ENCODE data around the gene FIP1L1. TPM values are rescaled to one million over a fixed set of nuclear protein-coding genes. Genes with fewer than 3 reads are reported as not detected.
"Not testable (repeated sequence)": the region's sequence is repeated elsewhere in the genome, so short reads cannot be mapped to it uniquely, and the experiment has no call there.

Gene FIP1L1
- total RNA-seq, 2 donors from 2014 or later, result 57.5 to 80.7 TPM

DNA sequence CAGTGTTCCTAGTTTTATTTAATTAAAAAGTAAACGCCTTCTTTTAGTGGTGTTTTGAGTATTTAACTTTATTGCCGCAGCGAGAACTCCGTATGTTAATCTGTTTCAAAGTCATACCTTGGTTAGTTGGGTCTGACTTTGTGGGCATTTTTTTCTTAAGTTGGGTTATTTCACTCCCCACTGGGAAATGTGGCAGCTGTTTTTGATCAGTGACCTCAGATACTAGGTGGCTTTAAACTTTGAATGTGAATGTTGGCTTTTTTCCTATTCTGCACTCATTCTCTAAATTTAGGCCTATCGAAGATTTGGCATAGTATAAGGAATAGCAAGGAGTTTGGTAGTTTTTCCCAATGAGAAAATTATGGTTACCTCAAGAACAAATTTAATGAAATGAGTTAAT is 85.9 kb downstream of the FIP1L1 start:
- no peaks in the 10 kb centered on the region for H3K9me3 ChIP-seq (ENCODE audit: control insufficient read depth, low read length, poor library complexity, severe bottlenecking)
- H3K4me1 Mint-ChIP-seq, result no peaks in the 10 kb centered on the region
- no peaks in the 10 kb centered on the region for H3K27me3 Mint-ChIP-seq
- no peak overlapping the region for H3K4me3 Mint-ChIP-seq
- H3K36me3 Mint-ChIP-seq (ENCODE audit: low read depth), result peaks cover 9% of the 10 kb centered on the region
- no peak overlapping the region for H3K27ac Mint-ChIP-seq
- no peak for ATAC-seq
- no peak for DNase-seq

DNA sequence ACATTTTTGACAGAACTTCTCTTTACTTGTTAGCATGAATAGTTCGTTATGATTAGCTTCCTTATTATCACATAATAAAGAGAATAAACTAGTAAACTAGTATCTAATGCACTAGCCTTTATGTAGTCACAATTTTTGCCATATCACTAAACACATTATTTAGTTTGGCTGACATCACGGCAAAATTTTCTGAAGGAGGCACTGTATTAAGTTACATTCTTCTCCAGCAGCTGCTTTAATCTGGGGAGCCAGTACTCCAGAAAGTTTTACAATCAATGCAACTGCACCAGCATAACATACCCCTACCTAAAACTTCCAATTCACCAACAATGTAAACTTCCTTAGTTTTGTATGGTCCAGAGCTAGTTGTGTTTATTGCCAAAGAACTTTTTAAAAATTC is 87.8 kb downstream of the FIP1L1 start:
- ATAC-seq, result no peak
- Mint-ChIP-seq H3K4me3 (no peak overlapping the region), H3K27me3 (no peaks in the 10 kb centered on the region), H3K4me1 (no peaks in the 10 kb centered on the region), H3K36me3 (ENCODE audit: low read depth) (peaks cover 4% of the 10 kb centered on the region), H3K27ac (no peak overlapping the region)
- H3K9me3 ChIP-seq (ENCODE audit: control insufficient read depth, low read length, poor library complexity, severe bottlenecking), result no peaks in the 10 kb centered on the region
- no peak for DNase-seq

DNA sequence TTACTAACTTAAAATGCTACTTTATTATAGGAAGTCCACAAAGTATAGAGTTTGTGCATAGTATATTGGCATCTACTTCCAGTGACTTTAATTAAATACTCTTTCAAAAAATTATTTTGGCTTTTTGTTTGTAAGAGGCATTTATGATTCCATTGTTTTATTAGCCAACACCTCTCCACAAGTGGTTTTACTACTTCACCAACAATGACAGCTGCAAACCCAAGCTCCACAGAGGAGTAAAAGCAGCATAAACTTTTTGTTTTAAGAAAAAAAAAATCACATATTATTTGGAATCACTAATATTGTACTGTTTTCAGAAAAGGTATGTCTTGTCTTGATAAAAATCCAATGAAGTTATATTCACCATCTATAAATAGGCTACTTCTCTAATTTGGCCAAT is 88.5 kb downstream of the FIP1L1 start:
- no peaks in the 10 kb centered on the region for H3K9me3 ChIP-seq (ENCODE audit: control insufficient read depth, low read length, poor library complexity, severe bottlenecking)
- no peak overlapping the region for H3K27ac Mint-ChIP-seq
- H3K4me1 Mint-ChIP-seq, result no peaks in the 10 kb centered on the region
- H3K27me3 Mint-ChIP-seq, result no peaks in the 10 kb centered on the region
- ATAC-seq, result no peak
- peaks cover 4% of the 10 kb centered on the region for H3K36me3 Mint-ChIP-seq (ENCODE audit: low read depth)
- no peak overlapping the region for H3K4me3 Mint-ChIP-seq
- DNase-seq, result no peak

DNA sequence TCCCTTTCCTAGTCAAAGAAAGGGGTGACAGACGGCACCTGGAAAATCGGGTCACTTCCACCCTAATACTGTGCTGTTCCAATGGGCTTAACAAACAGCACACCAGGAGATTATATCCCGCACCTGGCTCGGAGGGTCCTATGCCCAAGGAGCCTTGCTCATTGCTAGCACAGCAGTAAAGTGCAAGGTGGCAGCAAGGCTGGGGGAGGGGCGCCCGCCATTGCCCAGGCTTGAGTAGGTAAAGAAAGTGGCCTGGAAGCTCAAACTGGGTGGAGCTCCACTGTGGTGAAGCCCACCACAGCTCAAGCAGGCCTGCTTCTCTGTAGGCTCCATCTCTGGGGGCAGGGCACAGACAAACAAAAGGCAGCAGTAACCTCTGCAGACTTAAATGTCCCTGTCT is 89.1 kb downstream of the FIP1L1 start:
- not testable (repeated sequence) for H3K36me3 Mint-ChIP-seq (ENCODE audit: low read depth); ATAC-seq; H3K4me1 Mint-ChIP-seq; H3K27me3 Mint-ChIP-seq; DNase-seq; H3K4me3 Mint-ChIP-seq; H3K9me3 ChIP-seq (ENCODE audit: control insufficient read depth, low read length, poor library complexity, severe bottlenecking); H3K27ac Mint-ChIP-seq

DNA sequence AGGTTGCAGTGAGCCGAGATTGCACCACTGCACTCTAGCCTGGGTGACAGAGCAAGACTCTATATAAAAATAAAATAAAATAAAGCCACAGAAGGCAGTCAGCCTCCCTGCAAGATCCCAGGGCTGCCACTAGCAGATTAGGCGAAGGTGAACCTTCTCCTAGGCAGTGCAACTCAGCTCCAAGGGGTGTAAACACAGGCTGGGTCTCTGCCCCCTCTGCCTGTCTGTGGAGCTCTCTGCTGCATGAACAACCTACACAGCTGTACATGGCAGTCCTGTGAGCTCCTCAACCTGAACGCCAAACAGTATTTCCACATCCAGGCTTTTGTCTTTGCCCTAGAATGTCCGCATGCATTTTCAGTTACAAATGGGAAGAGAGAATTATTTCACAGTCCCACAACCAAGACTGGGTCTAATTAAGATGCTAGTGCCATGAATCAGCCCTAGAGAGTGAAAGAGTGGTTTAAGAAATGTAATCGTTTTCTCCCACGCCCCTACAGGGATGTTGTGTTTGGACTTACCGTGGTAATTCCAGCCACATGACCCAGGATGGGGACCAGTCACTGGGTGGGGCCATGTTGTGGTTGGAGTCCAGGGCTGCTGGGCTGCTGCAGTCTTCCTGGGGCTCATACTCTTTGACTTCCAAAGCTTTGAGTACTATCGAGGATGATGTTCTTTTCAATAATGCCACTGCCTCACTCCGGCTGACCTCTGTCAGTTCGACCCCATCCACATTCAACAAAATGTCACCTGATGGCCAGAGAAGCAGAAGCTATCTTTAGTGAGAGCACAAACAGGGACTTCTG is 99.0 kb downstream of the FIP1L1 start:
- Mint-ChIP-seq H3K4me1 (no peaks in the 10 kb centered on the region), H3K27me3 (peaks cover 8% of the 10 kb centered on the region), H3K36me3 (ENCODE audit: low read depth) (peaks cover 3% of the 10 kb centered on the region), H3K27ac (no peak overlapping the region), H3K4me3 (no peak overlapping the region)
- ATAC-seq (no peak), DNase-seq (no peak)
- no peaks in the 10 kb centered on the region for H3K9me3 ChIP-seq (ENCODE audit: control insufficient read depth, low read length, poor library complexity, severe bottlenecking)

DNA sequence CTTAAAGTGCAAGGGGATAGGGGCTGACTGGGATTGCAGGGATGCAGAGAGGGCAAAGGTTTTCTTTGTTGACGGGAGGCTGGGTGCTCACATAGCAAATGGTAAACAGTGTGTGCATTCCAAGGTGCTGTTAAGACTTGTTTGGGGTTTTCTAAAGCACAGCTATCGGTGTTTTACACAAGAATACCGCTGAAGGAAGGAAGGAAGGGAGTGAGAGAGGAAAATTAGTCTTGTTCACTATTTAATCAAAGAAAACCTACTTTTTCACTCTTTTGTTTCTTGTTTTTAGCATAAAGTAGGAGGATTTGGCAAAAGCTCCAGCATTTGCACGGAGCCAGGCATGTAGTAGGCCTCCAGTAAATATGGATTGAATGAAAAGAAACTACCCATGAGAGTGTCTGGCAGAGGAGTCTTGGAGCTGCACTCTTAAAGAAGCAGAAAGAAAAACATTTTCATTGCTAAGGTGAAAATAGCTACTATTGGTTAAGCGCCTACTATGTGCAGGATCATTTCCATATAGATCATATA is 99.7 kb downstream of the FIP1L1 start:
- Mint-ChIP-seq H3K27me3 (peaks cover 15% of the 10 kb centered on the region), H3K4me3 (no peak overlapping the region)

DNA sequence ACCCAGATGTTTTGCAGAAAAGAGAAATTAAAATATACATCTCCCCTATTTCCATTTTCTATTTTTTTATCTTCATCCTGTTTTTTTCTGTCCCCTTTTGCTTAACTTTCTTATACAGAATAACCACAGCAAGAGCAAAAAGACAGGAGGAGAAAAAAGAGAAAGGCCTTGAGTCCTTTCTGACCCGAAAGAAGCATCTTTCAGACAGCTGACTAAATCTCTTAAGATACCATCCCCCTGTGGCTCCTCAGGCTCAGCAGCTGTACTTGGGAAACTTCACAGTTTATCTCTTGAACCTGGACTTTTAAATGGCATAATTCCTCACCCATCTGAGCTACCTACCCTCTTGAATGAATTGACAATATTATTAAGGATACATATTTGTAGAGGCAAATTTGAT is 100.2 kb downstream of the FIP1L1 start:
- H3K36me3 Mint-ChIP-seq (ENCODE audit: low read depth), result peaks cover 1% of the 10 kb centered on the region
- H3K27ac Mint-ChIP-seq, result no peak overlapping the region
- no peaks in the 10 kb centered on the region for H3K9me3 ChIP-seq (ENCODE audit: control insufficient read depth, low read length, poor library complexity, severe bottlenecking)
- no peak overlapping the region for H3K4me3 Mint-ChIP-seq
- H3K4me1 Mint-ChIP-seq, result no peaks in the 10 kb centered on the region
- H3K27me3 Mint-ChIP-seq, result peaks cover 17% of the 10 kb centered on the region
- ATAC-seq, result no peak
- DNase-seq, result no peak

More for the DNA sequence above, 99.7 kb downstream of the FIP1L1 start:
- Mint-ChIP-seq H3K4me1 (no peaks in the 10 kb centered on the region), H3K27ac (no peak overlapping the region), H3K36me3 (ENCODE audit: low read depth) (peaks cover 3% of the 10 kb centered on the region)
- no peaks in the 10 kb centered on the region for H3K9me3 ChIP-seq (ENCODE audit: control insufficient read depth, low read length, poor library complexity, severe bottlenecking)
- ATAC-seq (no peak), DNase-seq (no peak)

DNA sequence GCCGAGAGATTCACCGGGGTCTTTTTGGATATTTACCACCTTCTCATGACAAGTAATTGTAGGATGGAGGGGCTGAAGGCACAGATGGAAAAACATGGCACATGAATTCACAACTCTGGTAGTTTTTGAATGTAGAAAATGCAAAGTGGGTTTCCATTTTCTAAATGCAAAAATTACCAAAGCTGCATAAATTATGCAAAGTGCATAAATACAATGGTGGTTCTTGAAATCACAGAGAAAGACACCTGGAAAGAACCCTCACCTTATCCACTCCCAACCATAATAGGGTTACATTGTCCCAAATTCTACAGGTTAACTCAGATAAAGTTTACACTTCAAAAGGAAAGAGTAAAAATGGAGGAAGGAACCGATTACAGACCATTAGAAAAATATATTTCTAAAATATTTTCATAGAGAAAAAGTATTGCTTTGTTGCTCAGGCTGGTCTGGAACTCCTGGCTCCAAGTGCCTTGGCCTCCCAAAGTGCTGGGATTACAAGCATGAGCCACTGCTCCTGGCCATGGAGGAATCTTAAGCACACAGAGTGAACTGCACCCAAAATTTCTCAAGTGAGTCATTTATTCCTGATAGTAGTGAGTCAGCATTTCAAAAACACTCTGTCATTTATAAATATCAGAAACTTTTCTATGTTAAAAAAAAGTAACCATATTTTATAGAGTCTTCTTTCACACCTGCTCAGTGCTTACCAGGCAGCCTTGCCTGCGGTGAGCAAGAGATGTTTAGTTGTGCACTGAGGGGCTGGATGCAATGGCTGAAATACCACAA is 101.4 kb downstream of the FIP1L1 start:
- H3K36me3 Mint-ChIP-seq (ENCODE audit: low read depth), result no peaks in the 10 kb centered on the region
- H3K27ac Mint-ChIP-seq, result no peak overlapping the region
- H3K27me3 Mint-ChIP-seq, result peaks cover 26% of the 10 kb centered on the region

DNA sequence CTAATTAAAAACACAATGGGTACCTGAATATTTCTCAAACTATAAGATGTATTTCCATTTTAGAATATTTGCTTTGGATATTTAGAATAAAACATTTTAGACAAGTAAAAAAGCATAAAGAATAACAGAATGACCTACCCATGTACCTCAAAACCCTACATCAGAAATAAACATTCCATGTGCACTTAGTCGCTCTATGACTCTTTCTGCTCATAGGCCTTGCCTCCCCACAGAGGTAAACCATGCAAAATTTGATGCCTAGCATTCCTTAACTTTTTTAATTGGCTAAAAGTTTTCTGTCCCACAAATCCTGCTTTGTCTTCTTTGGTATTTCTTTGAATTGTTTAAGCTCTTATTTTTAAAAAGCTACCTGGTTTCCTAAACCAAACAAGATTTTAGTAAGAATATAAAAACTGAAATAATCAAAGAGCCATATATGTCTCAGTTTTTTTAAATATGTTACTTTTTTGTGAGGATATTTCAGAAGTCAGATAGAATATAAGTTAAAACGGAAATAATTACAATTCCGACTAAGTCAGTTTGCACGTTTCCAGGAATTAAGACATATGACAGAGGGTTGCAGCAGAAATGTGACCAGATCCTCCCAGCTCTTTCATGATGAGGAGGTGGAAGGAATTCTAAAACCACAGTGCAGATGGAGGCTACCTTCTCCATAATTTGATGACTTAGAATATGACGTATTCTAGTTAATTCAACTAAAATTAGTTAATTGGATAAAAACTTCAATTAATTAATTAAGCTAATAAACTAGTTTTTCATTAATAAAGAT is 102.5 kb downstream of the FIP1L1 start:
- H3K4me3 Mint-ChIP-seq, result no peak overlapping the region

More for the DNA sequence above, 101.4 kb downstream of the FIP1L1 start:
- ATAC-seq (no peak), DNase-seq (no peak)
- no peaks in the 10 kb centered on the region for H3K4me1 Mint-ChIP-seq
- no peak overlapping the region for H3K4me3 Mint-ChIP-seq
- H3K9me3 ChIP-seq (ENCODE audit: control insufficient read depth, low read length, poor library complexity, severe bottlenecking), result no peaks in the 10 kb centered on the region

DNA sequence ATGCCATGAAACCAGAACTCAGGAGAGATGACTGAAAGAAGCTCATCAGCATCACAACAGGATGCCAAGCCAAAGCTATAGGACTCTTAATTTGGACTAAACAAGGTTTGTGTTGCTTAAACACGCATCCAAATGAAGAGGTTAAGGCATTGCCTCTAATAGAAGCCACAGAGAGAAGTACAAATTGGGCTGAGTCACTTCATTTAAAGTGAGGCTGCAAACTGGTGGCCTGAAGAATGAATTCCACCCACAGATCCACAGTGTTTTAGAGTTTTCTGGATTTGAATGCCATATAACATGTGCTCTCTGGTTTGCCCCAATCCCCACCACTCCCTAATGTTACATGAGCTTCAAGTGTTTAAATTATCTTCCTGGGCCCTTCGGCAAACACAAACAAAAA is 103.5 kb downstream of the FIP1L1 start:
- Mint-ChIP-seq H3K27ac (no peak overlapping the region), H3K27me3 (peaks cover 32% of the 10 kb centered on the region), H3K36me3 (ENCODE audit: low read depth) (no peaks in the 10 kb centered on the region), H3K4me1 (no peaks in the 10 kb centered on the region), H3K4me3 (no peak overlapping the region)
- ATAC-seq (no peak), DNase-seq (no peak)
- H3K9me3 ChIP-seq (ENCODE audit: control insufficient read depth, low read length, poor library complexity, severe bottlenecking), result no peaks in the 10 kb centered on the region

More for the DNA sequence above, 102.5 kb downstream of the FIP1L1 start:
- H3K4me1 Mint-ChIP-seq, result no peaks in the 10 kb centered on the region
- no peak for DNase-seq
- no peaks in the 10 kb centered on the region for H3K9me3 ChIP-seq (ENCODE audit: control insufficient read depth, low read length, poor library complexity, severe bottlenecking)
- no peak for ATAC-seq
- no peaks in the 10 kb centered on the region for H3K36me3 Mint-ChIP-seq (ENCODE audit: low read depth)
- H3K27me3 Mint-ChIP-seq, result peaks cover 30% of the 10 kb centered on the region
- H3K27ac Mint-ChIP-seq, result no peak overlapping the region

DNA sequence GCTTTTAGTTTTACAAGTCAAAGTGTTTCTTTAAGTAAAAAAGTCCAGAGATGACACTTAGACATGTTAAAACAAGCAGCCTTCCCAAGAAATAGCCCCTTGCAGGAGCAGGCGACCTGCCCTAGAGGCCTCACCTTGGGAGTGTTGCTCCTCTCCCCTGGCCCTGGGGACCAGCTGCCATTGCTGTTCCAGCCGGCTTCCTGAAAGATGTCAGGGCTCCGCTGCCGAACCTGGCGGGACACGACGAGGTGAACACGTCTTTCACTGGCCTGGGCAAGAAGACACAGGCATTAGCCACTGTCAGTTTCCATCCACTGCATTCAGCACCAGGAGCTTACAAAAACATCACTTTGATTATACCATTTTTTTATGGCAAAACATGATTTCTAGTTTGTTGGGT is 104.1 kb downstream of the FIP1L1 start:
- H3K4me1 Mint-ChIP-seq, result no peaks in the 10 kb centered on the region

DNA sequence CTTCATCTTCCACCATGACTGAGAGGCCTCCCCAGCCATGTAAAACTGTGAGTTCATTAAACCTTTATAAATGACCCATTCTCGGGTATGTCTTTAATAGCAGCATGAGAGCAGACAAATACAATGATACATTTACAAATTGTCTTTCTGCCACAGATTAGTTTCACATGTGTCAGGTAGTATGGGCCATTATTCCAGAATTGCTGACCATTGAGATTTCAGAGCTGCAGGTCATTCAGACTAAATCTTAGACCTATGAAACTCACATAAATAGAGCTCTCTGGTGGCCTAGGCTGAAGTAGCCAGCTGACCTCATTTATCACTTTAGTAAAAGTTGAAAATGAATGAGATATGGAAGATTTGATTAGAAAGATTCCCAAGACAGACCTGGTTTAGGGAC is 105.8 kb downstream of the FIP1L1 start:
- H3K4me3 Mint-ChIP-seq, result no peak overlapping the region
- H3K27ac Mint-ChIP-seq, result no peak overlapping the region
- H3K9me3 ChIP-seq (ENCODE audit: control insufficient read depth, low read length, poor library complexity, severe bottlenecking), result no peaks in the 10 kb centered on the region
- DNase-seq (no peak), ATAC-seq (no peak)
- H3K27me3 Mint-ChIP-seq, result peaks cover 51% of the 10 kb centered on the region
- H3K4me1 Mint-ChIP-seq, result no peaks in the 10 kb centered on the region
- no peaks in the 10 kb centered on the region for H3K36me3 Mint-ChIP-seq (ENCODE audit: low read depth)

More for the DNA sequence above, 104.1 kb downstream of the FIP1L1 start:
- no peak for DNase-seq
- Mint-ChIP-seq H3K27ac (no peak overlapping the region), H3K4me3 (no peak overlapping the region), H3K27me3 (peaks cover 39% of the 10 kb centered on the region), H3K36me3 (ENCODE audit: low read depth) (no peaks in the 10 kb centered on the region)
- H3K9me3 ChIP-seq (ENCODE audit: control insufficient read depth, low read length, poor library complexity, severe bottlenecking), result no peaks in the 10 kb centered on the region
- ATAC-seq, result no peak

Measured in T-helper 17 cell (primary cell).